ENCODE data around the gene LPAR2. TPM values are rescaled to one million over a fixed set of nuclear protein-coding genes. Genes with fewer than 3 reads are reported as not detected.
A peak's percentile ranks its signal among the peaks of the same experiment; 100 is the strongest.

Gene LPAR2
- total RNA-seq, 2 donors from 2014 or later = 60.4 to 81.7 TPM

DNA sequence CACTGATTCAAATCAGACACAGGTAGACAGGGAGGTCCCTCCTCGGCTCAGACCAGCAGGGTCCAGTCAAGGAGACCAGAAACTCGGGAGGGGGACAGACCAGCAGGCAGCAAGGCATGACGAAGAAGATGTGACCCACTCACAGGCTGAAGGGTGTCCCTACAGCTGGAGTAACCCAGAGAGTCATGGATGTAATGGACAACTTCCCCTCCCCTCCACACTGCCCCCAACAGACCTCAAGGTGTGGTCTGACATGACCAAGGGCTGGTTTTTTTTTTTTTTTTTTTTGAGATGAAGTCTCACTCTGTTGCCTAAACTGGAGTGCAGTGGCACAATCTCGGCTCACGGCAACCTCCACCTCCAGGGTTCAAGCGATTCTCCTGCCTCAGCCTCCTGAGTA is 43.7 kb downstream of the LPAR2 start:
- 92 to 93% methylated on average over 2 to 6 of the region's 6 CpGs for WGBS, 2 experiments (ENCODE audit: insufficient coverage in 1 of 2, insufficient read length in 1 of 2)
- peaks cover 8% of the 10 kb centered on the region for H3K4me1 Mint-ChIP-seq

DNA sequence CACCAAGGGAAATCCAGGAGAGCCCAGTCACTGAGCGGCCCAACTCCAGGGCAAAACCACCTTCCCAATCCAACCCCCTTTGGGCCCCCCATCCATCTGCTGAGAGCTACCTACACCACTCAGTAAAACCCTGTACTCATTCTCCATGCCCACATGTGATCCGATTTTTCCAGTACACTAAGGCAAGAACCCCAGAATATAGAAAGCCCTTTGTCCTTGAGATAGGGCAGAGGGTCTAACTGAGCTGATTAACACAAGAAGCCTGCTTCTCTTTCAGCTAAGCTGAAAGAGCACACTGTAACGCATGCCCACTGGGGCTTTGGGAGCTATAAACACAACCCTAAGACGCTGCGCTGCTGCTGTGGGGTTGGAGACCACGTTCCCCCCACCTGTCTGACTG is 45.5 kb downstream of the LPAR2 start:
- Mint-ChIP-seq H3K4me3 (no peak overlapping the region), H3K27me3 (ENCODE audit: insufficient read depth) (no peaks in the 10 kb centered on the region), H3K4me1 (peaks cover 8% of the 10 kb centered on the region), H3K27ac (no peak overlapping the region), H3K9me3 (no peaks in the 10 kb centered on the region), H3K36me3 (ENCODE audit: low read depth) (no peaks in the 10 kb centered on the region)
- Histone ChIP-seq H3K4me3 (ENCODE audit: low read length) (no peak overlapping the region), H3K4me1 (ENCODE audit: control insufficient read depth, insufficient read depth, low read length) (no peaks in the 10 kb centered on the region), H3K27ac (ENCODE audit: low read depth, low read length) (peak overlapping the region; percentile 44), H3K36me3 (ENCODE audit: control insufficient read depth, insufficient read depth, low read length) (no peaks in the 10 kb centered on the region), H3K27me3 (ENCODE audit: control insufficient read depth, insufficient read depth, low read length, poor library complexity, severe bottlenecking) (no peaks in the 10 kb centered on the region), H3K9me3 (ENCODE audit: control insufficient read depth, low read length) (no peaks in the 10 kb centered on the region), H3K9ac (ENCODE audit: extremely low read depth, low read length, poor library complexity, severe bottlenecking) (no peak overlapping the region)
- TF ChIP-seq, protein P1, sequence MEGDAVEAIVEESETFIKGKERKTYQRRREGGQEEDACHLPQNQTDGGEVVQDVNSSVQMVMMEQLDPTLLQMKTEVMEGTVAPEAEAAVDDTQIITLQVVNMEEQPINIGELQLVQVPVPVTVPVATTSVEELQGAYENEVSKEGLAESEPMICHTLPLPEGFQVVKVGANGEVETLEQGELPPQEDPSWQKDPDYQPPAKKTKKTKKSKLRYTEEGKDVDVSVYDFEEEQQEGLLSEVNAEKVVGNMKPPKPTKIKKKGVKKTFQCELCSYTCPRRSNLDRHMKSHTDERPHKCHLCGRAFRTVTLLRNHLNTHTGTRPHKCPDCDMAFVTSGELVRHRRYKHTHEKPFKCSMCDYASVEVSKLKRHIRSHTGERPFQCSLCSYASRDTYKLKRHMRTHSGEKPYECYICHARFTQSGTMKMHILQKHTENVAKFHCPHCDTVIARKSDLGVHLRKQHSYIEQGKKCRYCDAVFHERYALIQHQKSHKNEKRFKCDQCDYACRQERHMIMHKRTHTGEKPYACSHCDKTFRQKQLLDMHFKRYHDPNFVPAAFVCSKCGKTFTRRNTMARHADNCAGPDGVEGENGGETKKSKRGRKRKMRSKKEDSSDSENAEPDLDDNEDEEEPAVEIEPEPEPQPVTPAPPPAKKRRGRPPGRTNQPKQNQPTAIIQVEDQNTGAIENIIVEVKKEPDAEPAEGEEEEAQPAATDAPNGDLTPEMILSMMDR (conservative IDR thresholded peaks at IDR 0.05) = no peak
- 93 to 96% methylated on average over 4 to 6 of the region's 6 CpGs for WGBS, 2 experiments (ENCODE audit: insufficient coverage in 1 of 2, insufficient read length in 1 of 2)
- no peak for DNase-seq

More for the DNA sequence above, 43.7 kb downstream of the LPAR2 start:
- H3K27me3 Mint-ChIP-seq (ENCODE audit: insufficient read depth) = no peaks in the 10 kb centered on the region
- no peak overlapping the region for H3K4me3 Mint-ChIP-seq
- no peak for DNase-seq
- Histone ChIP-seq H3K27ac (ENCODE audit: low read depth, low read length) (no peak overlapping the region), H3K4me1 (ENCODE audit: control insufficient read depth, insufficient read depth, low read length) (no peaks in the 10 kb centered on the region), H3K9ac (ENCODE audit: extremely low read depth, low read length, poor library complexity, severe bottlenecking) (no peak overlapping the region), H3K4me3 (ENCODE audit: low read length) (no peak overlapping the region), H3K27me3 (ENCODE audit: control insufficient read depth, insufficient read depth, low read length, poor library complexity, severe bottlenecking) (no peaks in the 10 kb centered on the region), H3K9me3 (ENCODE audit: control insufficient read depth, low read length) (no peaks in the 10 kb centered on the region), H3K36me3 (ENCODE audit: control insufficient read depth, insufficient read depth, low read length) (no peaks in the 10 kb centered on the region)
- TF ChIP-seq, protein P1 (conservative IDR thresholded peaks at IDR 0.05) = no peak
- no peak overlapping the region for H3K27ac Mint-ChIP-seq
- H3K36me3 Mint-ChIP-seq (ENCODE audit: low read depth) = no peaks in the 10 kb centered on the region
- H3K9me3 Mint-ChIP-seq = no peaks in the 10 kb centered on the region

DNA sequence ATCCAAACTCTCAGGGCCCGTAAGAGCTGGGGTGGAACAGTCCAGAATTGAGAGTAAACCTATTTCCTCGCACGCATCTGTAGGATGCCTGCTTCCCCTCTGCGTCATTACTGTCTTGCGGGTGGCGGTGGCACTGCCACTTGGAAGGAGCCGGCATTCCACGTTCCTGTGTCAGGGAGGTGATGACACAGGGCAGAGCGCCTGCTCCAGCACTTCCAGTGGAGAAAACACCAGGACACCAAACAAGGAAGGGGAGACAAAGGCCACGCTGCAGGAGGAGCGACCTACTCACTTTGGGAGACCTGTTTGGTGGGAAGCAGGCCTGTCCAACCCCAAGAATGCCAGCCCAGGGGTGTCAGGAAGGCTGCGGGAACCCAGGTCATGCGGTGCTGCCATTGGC is 46.6 kb downstream of the LPAR2 start:
- TF ChIP-seq, protein P1 (conservative IDR thresholded peaks at IDR 0.05) = no peak
- 92 to 97% methylated on average over 10 to 13 of the region's 13 CpGs for WGBS, 2 experiments (ENCODE audit: insufficient coverage in 1 of 2, insufficient read length in 1 of 2)
- no peaks in the 10 kb centered on the region for H3K36me3 Mint-ChIP-seq (ENCODE audit: low read depth)

More for the DNA sequence above, 46.6 kb downstream of the LPAR2 start:
- DNase-seq = no peak
- H3K9me3 Mint-ChIP-seq = no peaks in the 10 kb centered on the region
- H3K27me3 Mint-ChIP-seq (ENCODE audit: insufficient read depth) = no peaks in the 10 kb centered on the region
- Histone ChIP-seq H3K4me1 (ENCODE audit: control insufficient read depth, insufficient read depth, low read length) (no peaks in the 10 kb centered on the region), H3K4me3 (ENCODE audit: low read length) (no peak overlapping the region), H3K36me3 (ENCODE audit: control insufficient read depth, insufficient read depth, low read length) (no peaks in the 10 kb centered on the region), H3K9me3 (ENCODE audit: control insufficient read depth, low read length) (no peaks in the 10 kb centered on the region), H3K9ac (ENCODE audit: extremely low read depth, low read length, poor library complexity, severe bottlenecking) (no peak overlapping the region), H3K27me3 (ENCODE audit: control insufficient read depth, insufficient read depth, low read length, poor library complexity, severe bottlenecking) (no peaks in the 10 kb centered on the region), H3K27ac (ENCODE audit: low read depth, low read length) (no peak overlapping the region)
- no peak overlapping the region for H3K4me3 Mint-ChIP-seq
- no peak overlapping the region for H3K27ac Mint-ChIP-seq
- H3K4me1 Mint-ChIP-seq = peaks cover 8% of the 10 kb centered on the region
